Stimulated activated naive CD4-positive, alpha-beta T cell treated with Interleukin-2 at 50 U/mL for 16 hours (primary cell): ENCODE results near the gene ARHGAP22.
"Not testable (repeated sequence)": the region's sequence is repeated elsewhere in the genome, so short reads cannot be mapped to it uniquely, and the experiment has no call there.

ENCODE experiments used
- DNase-seq: peaks from one replicate; lab custom pipeline; 2025; lab: John Stamatoyannopoulos, UW

The ARHGAP22 gene

GRCh38 chr10:48604991-48605508 is at the start of gene ARHGAP22:
ARHGAP22 (minus strand) TSS chr10:48605073; CDS start chr10:48604796, 277 bp downstream.
- DNase-seq = no peak

- DNase-seq = no peak
These were observed 49.2 kb upstream of the ARHGAP22 start for GRCh38 chr10:48653944-48654698.

GRCh38 chr10:48653347-48653746 is 48.5 kb upstream of the ARHGAP22 start:
- no peak for DNase-seq

- no peak for DNase-seq
These were observed 47.5 kb upstream of the ARHGAP22 start for GRCh38 chr10:48652344-48652743.

GRCh38 chr10:48651839-48652238 is 47.0 kb upstream of the ARHGAP22 start:
- DNase-seq = no peak

- no peak for DNase-seq
These were observed 46.4 kb upstream of the ARHGAP22 start for GRCh38 chr10:48651293-48651692.

GRCh38 chr10:48649349-48649944 is 44.6 kb upstream of the ARHGAP22 start:
- no peak for DNase-seq

- DNase-seq = no peak
These were observed 43.5 kb upstream of the ARHGAP22 start for GRCh38 chr10:48648172-48648942.

- DNase-seq = not testable (repeated sequence)
These were observed 42.2 kb upstream of the ARHGAP22 start for GRCh38 chr10:48647073-48647472.

- DNase-seq = no peak
These were observed 40.7 kb upstream of the ARHGAP22 start for GRCh38 chr10:48645600-48645999.

- DNase-seq = not testable (repeated sequence)
These were observed 36.3 kb upstream of the ARHGAP22 start for GRCh38 chr10:48641099-48641690.

GRCh38 chr10:48640326-48640725 is 35.5 kb upstream of the ARHGAP22 start:
- DNase-seq = no peak

- DNase-seq = no peak
These were observed 34.8 kb upstream of the ARHGAP22 start for GRCh38 chr10:48639632-48640031.

- DNase-seq = no peak
These were observed 34.1 kb upstream of the ARHGAP22 start for GRCh38 chr10:48638739-48639527.

- DNase-seq = no peak
These were observed 33.3 kb upstream of the ARHGAP22 start for GRCh38 chr10:48638158-48638557.

GRCh38 chr10:48636901-48637300 is 32.0 kb upstream of the ARHGAP22 start:
- DNase-seq = no peak

- DNase-seq = no peak
These were observed 31.4 kb upstream of the ARHGAP22 start for GRCh38 chr10:48636231-48636630.

- no peak for DNase-seq
These were observed 30.2 kb upstream of the ARHGAP22 start for GRCh38 chr10:48634984-48635557.

- DNase-seq = no peak
These were observed 29.5 kb upstream of the ARHGAP22 start for GRCh38 chr10:48634198-48634983.
